Ammon's horn (tissue), 1 donor: ENCODE measurements around the gene ZNF469.
"Not testable (repeated sequence)": the region's sequence is repeated elsewhere in the genome, so short reads cannot be mapped to it uniquely, and the experiment has no call there.

ENCODE experiments used
- DNase-seq: peaks from one replicate; pipeline ENCODE4 v3.0.0-alpha.2; 2016; ENCODE audit warnings: low spot score

ZNF469 gene

GRCh38 chr16:88360401-88360800 lies 22.4 kb upstream of the ZNF469 start:
- not testable (repeated sequence) for DNase-seq

GRCh38 chr16:88360999-88361398 lies 21.8 kb upstream of the ZNF469 start:
- DNase-seq: no peak

- DNase-seq: no peak
Observed at GRCh38 chr16:88361775-88362174, 21.0 kb upstream of the ZNF469 start.

- no peak for DNase-seq
Observed at GRCh38 chr16:88363239-88363891, 19.4 kb upstream of the ZNF469 start.

- no peak for DNase-seq
Observed at GRCh38 chr16:88365244-88365865, 17.4 kb upstream of the ZNF469 start.

- DNase-seq: no peak
Observed at GRCh38 chr16:88366032-88366703, 16.6 kb upstream of the ZNF469 start.

- DNase-seq: no peak
Observed at GRCh38 chr16:88366704-88367047, 16.1 kb upstream of the ZNF469 start.

- DNase-seq: no peak
Observed at GRCh38 chr16:88367560-88367959, 15.2 kb upstream of the ZNF469 start.

- DNase-seq: no peak
Observed at GRCh38 chr16:88368036-88368435, 14.7 kb upstream of the ZNF469 start.

- DNase-seq: no peak
Observed at GRCh38 chr16:88368994-88369393, 13.8 kb upstream of the ZNF469 start.

GRCh38 chr16:88369447-88370008 lies 13.2 kb upstream of the ZNF469 start:
- DNase-seq: no peak

- DNase-seq: no peak
Observed at GRCh38 chr16:88370365-88370764, 12.4 kb upstream of the ZNF469 start.

GRCh38 chr16:88372522-88372921 lies 10.2 kb upstream of the ZNF469 start:
- no peak for DNase-seq

- DNase-seq: no peak
Observed at GRCh38 chr16:88373211-88373610, 9.5 kb upstream of the ZNF469 start.

GRCh38 chr16:88373927-88374492 lies 8.7 kb upstream of the ZNF469 start:
- DNase-seq: no peak

GRCh38 chr16:88374736-88375135 lies 8.0 kb upstream of the ZNF469 start:
- DNase-seq: peak; percentile 60

- DNase-seq: no peak
Observed at GRCh38 chr16:88375236-88375975, 7.4 kb upstream of the ZNF469 start.

GRCh38 chr16:88375996-88376834 lies 6.5 kb upstream of the ZNF469 start:
- DNase-seq: peak; percentile 76

- DNase-seq: no peak
Observed at GRCh38 chr16:88376835-88377726, 5.7 kb upstream of the ZNF469 start.

- DNase-seq: no peak
Observed at GRCh38 chr16:88377961-88378360, 4.8 kb upstream of the ZNF469 start.
